GM23338 (cell line): Measurements from ENCODE around the gene CEBPE. TPM values are rescaled to one million over a fixed set of nuclear protein-coding genes. Genes with fewer than 3 reads are reported as not detected.

Source experiments
- ATAC-seq: fragments of 200-7000 bp; cut with Tn5 transposase; 3 replicates; pipeline ENCODE4 v1.9.1; 2020
- DNase-seq: peaks from one replicate; pipeline ENCODE4 v3.0.0-alpha.2; 2015; ENCODE audit warnings: low spot score
- H2AFZ ChIP-seq: fragments of 200-600 bp; sonication (generic); 2 replicates; pipeline ENCODE4 v1.8.0; 2016; ENCODE audit warnings: antibody characterized with exemption, mild to moderate bottlenecking, moderate library complexity
- H3F3A ChIP-seq: fragments of 200-600 bp; sonication (generic); replicated peaks from 2 replicates; pipeline ENCODE4 v1.8.0; 2017; ENCODE audit warnings: antibody characterized with exemption, mixed run types, low read depth
- H3K27ac ChIP-seq: fragments of 200-600 bp; sonication (generic); 2 replicates; pipeline ENCODE4 v1.6.1; 2016; ENCODE audit warnings: low read depth
- H3K27me3 ChIP-seq: fragments of 200-600 bp; sonication (generic); 2 replicates; pipeline ENCODE4 v1.8.0; 2016; ENCODE audit warnings: mild to moderate bottlenecking, mixed run types, moderate library complexity; ENCODE audit not compliant: insufficient read depth
- H3K36me3 ChIP-seq: fragments of 200-600 bp; sonication (generic); 2 replicates; pipeline ENCODE4 v1.8.0; 2016; ENCODE audit warnings: mild to moderate bottlenecking; ENCODE audit not compliant: insufficient read depth
- H3K4me1 ChIP-seq: fragments of 200-600 bp; sonication (generic); 2 replicates; pipeline ENCODE4 v1.8.0; 2016; ENCODE audit warnings: mild to moderate bottlenecking, moderate library complexity; ENCODE audit not compliant: insufficient read depth
- H3K4me2 ChIP-seq: fragments of 200-600 bp; sonication (generic); 2 replicates; pipeline ENCODE4 v1.7.1; 2017; ENCODE audit warnings: mixed run types
- H3K4me3 ChIP-seq: fragments of 200-600 bp; sonication (generic); 2 replicates; pipeline ENCODE4 v1.6.1; 2016; ENCODE audit warnings: mixed run types
- H3K79me2 ChIP-seq: fragments of 200-600 bp; sonication (generic); replicated peaks from 2 replicates; pipeline ENCODE4 v1.8.0; 2017; ENCODE audit warnings: mild to moderate bottlenecking; ENCODE audit not compliant: insufficient read depth
- H3K9me2 ChIP-seq: fragments of 200-600 bp; sonication (generic); 2 replicates; pipeline ENCODE4 v1.8.0; 2017; ENCODE audit not compliant: insufficient read depth
- H4K20me1 ChIP-seq: fragments of 200-600 bp; sonication (generic); replicated peaks from 2 replicates; pipeline ENCODE4 v1.8.0; 2017; ENCODE audit warnings: mild to moderate bottlenecking; ENCODE audit not compliant: insufficient read depth
- H3K27ac Mint-ChIP-seq: 2 replicates; pipeline ENCODE4 v1.8.0; 2020; ENCODE audit warnings: inconsistent platforms, mild to moderate bottlenecking, moderate library complexity, mixed read lengths
- H3K27me3 Mint-ChIP-seq: 3 replicates; pipeline ENCODE4 v1.8.0; 2022; ENCODE audit warnings: low read depth, mild to moderate bottlenecking, moderate library complexity, mixed read lengths, inconsistent platforms; ENCODE audit not compliant: insufficient read depth, poor library complexity
- H3K36me3 Mint-ChIP-seq: 3 replicates; pipeline ENCODE4 v1.8.0; 2021; ENCODE audit warnings: low read depth, mild to moderate bottlenecking, inconsistent platforms, moderate library complexity, mixed read lengths
- H3K4me1 Mint-ChIP-seq: 3 replicates; pipeline ENCODE4 v1.8.0; 2020; ENCODE audit warnings: mild to moderate bottlenecking, inconsistent platforms, mixed read lengths
- H3K4me3 Mint-ChIP-seq: 3 replicates; pipeline ENCODE4 v1.8.0; 2021; ENCODE audit warnings: moderate library complexity, mild to moderate bottlenecking, inconsistent platforms, mixed read lengths
- H3K9me3 Mint-ChIP-seq: 3 replicates; pipeline ENCODE4 v1.8.0; 2020; ENCODE audit warnings: moderate library complexity, mild to moderate bottlenecking, inconsistent platforms, mixed read lengths
- EZH2 ChIP-seq: fragments of 200-600 bp; sonication (generic); IDR thresholded peaks from one replicate; pipeline ENCODE4 v1.8.0; 2017; ENCODE audit warnings: antibody characterized with exemption, mild to moderate bottlenecking, low read depth; ENCODE audit not compliant: unreplicated experiment
- EZH2phosphoT487 ChIP-seq: fragments of 200-600 bp; sonication (generic); IDR thresholded peaks from one replicate; pipeline ENCODE4 v1.8.1; 2018; ENCODE audit warnings: antibody characterized with exemption; ENCODE audit not compliant: unreplicated experiment
- JUNB ChIP-seq: IDR thresholded peaks from one replicate; pipeline ENCODE4 v1.6.1; 2016; ENCODE audit warnings: antibody characterized with exemption; ENCODE audit not compliant: unreplicated experiment
- POLR2AphosphoS5 ChIP-seq: IDR thresholded peaks from 2 replicates; pipeline ENCODE4 v1.6.1; 2016; ENCODE audit warnings: antibody characterized with exemption, low read depth
- ZNF114 ChIP-seq: fragments of 250-450 bp; sonication (Bioruptor Pico); IDR thresholded peaks from 2 replicates; pipeline ENCODE4 v1.5.0; 2020; ENCODE audit warnings: mild to moderate bottlenecking, moderate library complexity
- ZNF331 ChIP-seq: fragments of 250-450 bp; sonication (Bioruptor Pico); IDR thresholded peaks from 2 replicates; pipeline ENCODE4 v1.5.0; 2020; ENCODE audit warnings: low read depth, mild to moderate bottlenecking, moderate library complexity
- polyA plus RNA-seq: library from polyadenylated mRNA; unstranded; fragments of >200 nt; fragmentation: Nextera tagmentation; extraction: Ambion mirVana; gene quantifications from 2 replicates; pipeline ENCODE4 v1.2.1, GENCODE V29; 2016
- total RNA-seq: library from RNA; depleted of rRNA; stranded (reverse); fragments of >200 nt; shearing (Covaris generic); gene quantifications from 2 replicates; pipeline ENCODE4 v1.2.3, GENCODE V29; 2014
- TF ChIP-seq, protein P1 (sequence below), 2 experiments: fragments of 200-600 bp in 1 of 2; sonication (generic) in 1 of 2; conservative IDR thresholded peaks; 2 replicates each; pipeline versions ENCODE4 v1.5.1 to v1.6.1; 2016 to 2017; ENCODE audit warnings: antibody characterized with exemption in 2 of 2, low read depth in 2 of 2, mild to moderate bottlenecking in 2 of 2, moderate library complexity in 1 of 2
- TF ChIP-seq, protein P2 (sequence below): fragments of 250-450 bp; sonication (Bioruptor Pico); IDR thresholded peaks from 2 replicates; pipeline ENCODE4 v1.5.0; 2020; ENCODE audit warnings: mild to moderate bottlenecking, moderate library complexity
- TF ChIP-seq, protein P3 (sequence below): IDR thresholded peaks from 2 replicates; pipeline ENCODE4 v1.6.1; 2016; ENCODE audit warnings: antibody characterized with exemption
- TF ChIP-seq, protein P4 (sequence below): IDR thresholded peaks from one replicate; pipeline ENCODE4 v1.6.1; 2018; ENCODE audit warnings: antibody characterized with exemption; ENCODE audit not compliant: unreplicated experiment

The CEBPE gene
- total and polyA plus RNA-seq, 2 experiments from 2014 or later, result not detected

DNA sequence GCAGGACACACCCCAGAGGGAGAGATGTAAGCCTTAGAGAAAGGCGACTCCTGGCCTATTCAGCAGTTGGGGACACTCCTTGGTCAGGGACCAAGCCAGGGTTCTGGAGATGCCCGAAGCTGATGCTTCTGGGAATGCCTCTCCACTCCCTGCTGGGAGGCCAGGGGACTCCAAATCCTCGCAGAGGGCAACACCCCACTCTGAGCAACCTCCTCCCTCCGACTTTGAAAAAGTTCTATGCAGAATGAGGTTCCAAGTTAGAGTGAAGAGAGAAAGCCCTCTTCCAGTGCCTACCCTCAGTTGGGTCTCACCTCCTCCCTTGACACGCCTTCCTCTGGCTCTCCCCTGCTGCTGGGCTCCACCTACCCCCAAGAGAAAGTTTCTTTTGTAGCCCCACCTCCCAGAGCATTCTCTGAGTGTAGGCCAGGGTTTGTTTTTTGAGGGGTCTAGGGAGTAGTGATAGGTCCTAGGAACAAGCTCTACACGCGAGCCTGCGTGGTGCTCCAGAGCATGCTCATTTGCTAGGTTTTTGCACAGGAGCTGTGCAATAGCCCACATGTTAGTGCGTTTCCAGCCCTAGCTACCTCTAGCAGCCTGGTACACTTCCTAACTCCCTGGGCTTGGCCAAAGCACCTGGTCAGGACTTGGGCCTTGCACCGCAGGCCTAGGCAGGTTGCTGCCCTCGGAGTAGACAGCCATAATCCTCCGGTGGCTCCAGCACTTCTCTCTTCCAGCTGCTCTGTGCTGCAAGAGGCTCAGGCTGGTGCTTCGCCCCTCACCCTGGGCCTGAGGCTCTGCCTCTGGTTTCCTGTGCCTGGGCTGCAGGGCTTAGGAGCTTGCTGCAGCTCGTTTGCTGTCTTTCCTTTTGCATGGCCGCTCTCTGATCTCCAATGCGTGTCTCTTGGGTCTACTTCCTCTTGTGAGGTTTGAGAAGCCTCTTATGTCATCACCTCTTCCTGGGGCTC lies 590 bp upstream of the CEBPE start:
- peak; percentile 6; the same call in 2 of the 3 replicates for ATAC-seq
- TF ChIP-seq EZH2, result no peak
- TF ChIP-seq ZNF114 (CRISPR knock-in tag), result no peak
- TF ChIP-seq POLR2AphosphoS5, result no peak
- TF ChIP-seq, protein P1, sequence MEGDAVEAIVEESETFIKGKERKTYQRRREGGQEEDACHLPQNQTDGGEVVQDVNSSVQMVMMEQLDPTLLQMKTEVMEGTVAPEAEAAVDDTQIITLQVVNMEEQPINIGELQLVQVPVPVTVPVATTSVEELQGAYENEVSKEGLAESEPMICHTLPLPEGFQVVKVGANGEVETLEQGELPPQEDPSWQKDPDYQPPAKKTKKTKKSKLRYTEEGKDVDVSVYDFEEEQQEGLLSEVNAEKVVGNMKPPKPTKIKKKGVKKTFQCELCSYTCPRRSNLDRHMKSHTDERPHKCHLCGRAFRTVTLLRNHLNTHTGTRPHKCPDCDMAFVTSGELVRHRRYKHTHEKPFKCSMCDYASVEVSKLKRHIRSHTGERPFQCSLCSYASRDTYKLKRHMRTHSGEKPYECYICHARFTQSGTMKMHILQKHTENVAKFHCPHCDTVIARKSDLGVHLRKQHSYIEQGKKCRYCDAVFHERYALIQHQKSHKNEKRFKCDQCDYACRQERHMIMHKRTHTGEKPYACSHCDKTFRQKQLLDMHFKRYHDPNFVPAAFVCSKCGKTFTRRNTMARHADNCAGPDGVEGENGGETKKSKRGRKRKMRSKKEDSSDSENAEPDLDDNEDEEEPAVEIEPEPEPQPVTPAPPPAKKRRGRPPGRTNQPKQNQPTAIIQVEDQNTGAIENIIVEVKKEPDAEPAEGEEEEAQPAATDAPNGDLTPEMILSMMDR (conservative IDR thresholded peaks at IDR 0.05; ENCODE audit: low read depth in 2 of 2), result no peak
- TF ChIP-seq, protein P2, sequence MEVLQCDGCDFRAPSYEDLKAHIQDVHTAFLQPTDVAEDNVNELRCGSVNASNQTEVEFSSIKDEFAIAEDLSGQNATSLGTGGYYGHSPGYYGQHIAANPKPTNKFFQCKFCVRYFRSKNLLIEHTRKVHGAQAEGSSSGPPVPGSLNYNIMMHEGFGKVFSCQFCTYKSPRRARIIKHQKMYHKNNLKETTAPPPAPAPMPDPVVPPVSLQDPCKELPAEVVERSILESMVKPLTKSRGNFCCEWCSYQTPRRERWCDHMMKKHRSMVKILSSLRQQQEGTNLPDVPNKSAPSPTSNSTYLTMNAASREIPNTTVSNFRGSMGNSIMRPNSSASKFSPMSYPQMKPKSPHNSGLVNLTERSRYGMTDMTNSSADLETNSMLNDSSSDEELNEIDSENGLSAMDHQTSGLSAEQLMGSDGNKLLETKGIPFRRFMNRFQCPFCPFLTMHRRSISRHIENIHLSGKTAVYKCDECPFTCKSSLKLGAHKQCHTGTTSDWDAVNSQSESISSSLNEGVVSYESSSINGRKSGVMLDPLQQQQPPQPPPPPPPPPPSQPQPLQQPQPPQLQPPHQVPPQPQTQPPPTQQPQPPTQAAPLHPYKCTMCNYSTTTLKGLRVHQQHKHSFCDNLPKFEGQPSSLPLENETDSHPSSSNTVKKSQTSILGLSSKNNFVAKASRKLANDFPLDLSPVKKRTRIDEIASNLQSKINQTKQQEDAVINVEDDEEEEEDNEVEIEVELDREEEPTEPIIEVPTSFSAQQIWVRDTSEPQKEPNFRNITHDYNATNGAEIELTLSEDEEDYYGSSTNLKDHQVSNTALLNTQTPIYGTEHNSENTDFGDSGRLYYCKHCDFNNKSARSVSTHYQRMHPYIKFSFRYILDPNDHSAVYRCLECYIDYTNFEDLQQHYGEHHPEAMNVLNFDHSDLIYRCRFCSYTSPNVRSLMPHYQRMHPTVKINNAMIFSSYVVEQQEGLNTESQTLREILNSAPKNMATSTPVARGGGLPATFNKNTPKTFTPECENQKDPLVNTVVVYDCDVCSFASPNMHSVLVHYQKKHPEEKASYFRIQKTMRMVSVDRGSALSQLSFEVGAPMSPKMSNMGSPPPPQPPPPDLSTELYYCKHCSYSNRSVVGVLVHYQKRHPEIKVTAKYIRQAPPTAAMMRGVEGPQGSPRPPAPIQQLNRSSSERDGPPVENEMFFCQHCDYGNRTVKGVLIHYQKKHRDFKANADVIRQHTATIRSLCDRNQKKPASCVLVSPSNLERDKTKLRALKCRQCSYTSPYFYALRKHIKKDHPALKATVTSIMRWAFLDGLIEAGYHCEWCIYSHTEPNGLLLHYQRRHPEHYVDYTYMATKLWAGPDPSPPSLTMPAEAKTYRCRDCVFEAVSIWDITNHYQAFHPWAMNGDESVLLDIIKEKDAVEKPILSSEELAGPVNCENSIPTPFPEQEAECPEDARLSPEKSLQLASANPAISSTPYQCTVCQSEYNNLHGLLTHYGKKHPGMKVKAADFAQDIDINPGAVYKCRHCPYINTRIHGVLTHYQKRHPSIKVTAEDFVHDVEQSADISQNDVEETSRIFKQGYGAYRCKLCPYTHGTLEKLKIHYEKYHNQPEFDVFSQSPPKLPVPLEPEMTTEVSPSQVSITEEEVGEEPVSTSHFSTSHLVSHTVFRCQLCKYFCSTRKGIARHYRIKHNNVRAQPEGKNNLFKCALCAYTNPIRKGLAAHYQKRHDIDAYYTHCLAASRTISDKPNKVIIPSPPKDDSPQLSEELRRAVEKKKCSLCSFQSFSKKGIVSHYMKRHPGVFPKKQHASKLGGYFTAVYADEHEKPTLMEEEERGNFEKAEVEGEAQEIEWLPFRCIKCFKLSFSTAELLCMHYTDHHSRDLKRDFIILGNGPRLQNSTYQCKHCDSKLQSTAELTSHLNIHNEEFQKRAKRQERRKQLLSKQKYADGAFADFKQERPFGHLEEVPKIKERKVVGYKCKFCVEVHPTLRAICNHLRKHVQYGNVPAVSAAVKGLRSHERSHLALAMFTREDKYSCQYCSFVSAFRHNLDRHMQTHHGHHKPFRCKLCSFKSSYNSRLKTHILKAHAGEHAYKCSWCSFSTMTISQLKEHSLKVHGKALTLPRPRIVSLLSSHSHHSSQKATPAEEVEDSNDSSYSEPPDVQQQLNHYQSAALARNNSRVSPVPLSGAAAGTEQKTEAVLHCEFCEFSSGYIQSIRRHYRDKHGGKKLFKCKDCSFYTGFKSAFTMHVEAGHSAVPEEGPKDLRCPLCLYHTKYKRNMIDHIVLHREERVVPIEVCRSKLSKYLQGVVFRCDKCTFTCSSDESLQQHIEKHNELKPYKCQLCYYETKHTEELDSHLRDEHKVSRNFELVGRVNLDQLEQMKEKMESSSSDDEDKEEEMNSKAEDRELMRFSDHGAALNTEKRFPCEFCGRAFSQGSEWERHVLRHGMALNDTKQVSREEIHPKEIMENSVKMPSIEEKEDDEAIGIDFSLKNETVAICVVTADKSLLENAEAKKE (CRISPR knock-in tag), result no peak
- TF ChIP-seq JUNB, result no peak
- TF ChIP-seq, protein P3, sequence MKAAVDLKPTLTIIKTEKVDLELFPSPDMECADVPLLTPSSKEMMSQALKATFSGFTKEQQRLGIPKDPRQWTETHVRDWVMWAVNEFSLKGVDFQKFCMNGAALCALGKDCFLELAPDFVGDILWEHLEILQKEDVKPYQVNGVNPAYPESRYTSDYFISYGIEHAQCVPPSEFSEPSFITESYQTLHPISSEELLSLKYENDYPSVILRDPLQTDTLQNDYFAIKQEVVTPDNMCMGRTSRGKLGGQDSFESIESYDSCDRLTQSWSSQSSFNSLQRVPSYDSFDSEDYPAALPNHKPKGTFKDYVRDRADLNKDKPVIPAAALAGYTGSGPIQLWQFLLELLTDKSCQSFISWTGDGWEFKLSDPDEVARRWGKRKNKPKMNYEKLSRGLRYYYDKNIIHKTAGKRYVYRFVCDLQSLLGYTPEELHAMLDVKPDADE, result no peak
- TF ChIP-seq, protein P4, sequence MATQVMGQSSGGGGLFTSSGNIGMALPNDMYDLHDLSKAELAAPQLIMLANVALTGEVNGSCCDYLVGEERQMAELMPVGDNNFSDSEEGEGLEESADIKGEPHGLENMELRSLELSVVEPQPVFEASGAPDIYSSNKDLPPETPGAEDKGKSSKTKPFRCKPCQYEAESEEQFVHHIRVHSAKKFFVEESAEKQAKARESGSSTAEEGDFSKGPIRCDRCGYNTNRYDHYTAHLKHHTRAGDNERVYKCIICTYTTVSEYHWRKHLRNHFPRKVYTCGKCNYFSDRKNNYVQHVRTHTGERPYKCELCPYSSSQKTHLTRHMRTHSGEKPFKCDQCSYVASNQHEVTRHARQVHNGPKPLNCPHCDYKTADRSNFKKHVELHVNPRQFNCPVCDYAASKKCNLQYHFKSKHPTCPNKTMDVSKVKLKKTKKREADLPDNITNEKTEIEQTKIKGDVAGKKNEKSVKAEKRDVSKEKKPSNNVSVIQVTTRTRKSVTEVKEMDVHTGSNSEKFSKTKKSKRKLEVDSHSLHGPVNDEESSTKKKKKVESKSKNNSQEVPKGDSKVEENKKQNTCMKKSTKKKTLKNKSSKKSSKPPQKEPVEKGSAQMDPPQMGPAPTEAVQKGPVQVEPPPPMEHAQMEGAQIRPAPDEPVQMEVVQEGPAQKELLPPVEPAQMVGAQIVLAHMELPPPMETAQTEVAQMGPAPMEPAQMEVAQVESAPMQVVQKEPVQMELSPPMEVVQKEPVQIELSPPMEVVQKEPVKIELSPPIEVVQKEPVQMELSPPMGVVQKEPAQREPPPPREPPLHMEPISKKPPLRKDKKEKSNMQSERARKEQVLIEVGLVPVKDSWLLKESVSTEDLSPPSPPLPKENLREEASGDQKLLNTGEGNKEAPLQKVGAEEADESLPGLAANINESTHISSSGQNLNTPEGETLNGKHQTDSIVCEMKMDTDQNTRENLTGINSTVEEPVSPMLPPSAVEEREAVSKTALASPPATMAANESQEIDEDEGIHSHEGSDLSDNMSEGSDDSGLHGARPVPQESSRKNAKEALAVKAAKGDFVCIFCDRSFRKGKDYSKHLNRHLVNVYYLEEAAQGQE, result no peak
- no peak for TF ChIP-seq EZH2phosphoT487
- TF ChIP-seq ZNF331 (CRISPR knock-in tag), result no peak
- no peaks in the 10 kb centered on the region for H3K36me3 ChIP-seq
- no peak overlapping the region for H3K4me3 ChIP-seq
- no peaks in the 10 kb centered on the region for H4K20me1 ChIP-seq
- no peaks in the 10 kb centered on the region for H3K27me3 ChIP-seq
- Mint-ChIP-seq H3K4me3 (peak overlapping the region; percentile 24; the same call in 1 of the 3 replicates), H3K9me3 (no peaks in the 10 kb centered on the region; the same call in 2 of the 3 replicates), H3K36me3 (no peaks in the 10 kb centered on the region; the same call in 2 of the 3 replicates), H3K27ac (no peak overlapping the region), H3K4me1 (peaks cover 50% of the 10 kb centered on the region), H3K27me3 (peaks cover 22% of the 10 kb centered on the region)
- H3K27ac ChIP-seq, result no peak overlapping the region
- H3K9me2 ChIP-seq, result no peaks in the 10 kb centered on the region
- H3F3A ChIP-seq, result no peaks in the 10 kb centered on the region; the same call in 1 of the 2 replicates
- DNase-seq, result no peak
- peaks cover 29% of the 10 kb centered on the region for H3K4me1 ChIP-seq
- H3K79me2 ChIP-seq, result no peaks in the 10 kb centered on the region
- peak overlapping the region; percentile 43; the same call in 1 of the 2 replicates for H2AFZ ChIP-seq
- 0 out of 2 replicates have a peak overlapping the region, but pooled peaks have one; percentile 14 for H3K4me2 ChIP-seq
